Left hindlimb (tissue), 1 donor: Measurements from ENCODE around the gene VEGFB.
A peak's percentile ranks its signal among the peaks of the same experiment; 100 is the strongest.

ENCODE experiments used
- DNase-seq: peaks from one replicate; pipeline ENCODE4 v3.0.0-alpha.2; 2018

VEGFB gene, protein sequence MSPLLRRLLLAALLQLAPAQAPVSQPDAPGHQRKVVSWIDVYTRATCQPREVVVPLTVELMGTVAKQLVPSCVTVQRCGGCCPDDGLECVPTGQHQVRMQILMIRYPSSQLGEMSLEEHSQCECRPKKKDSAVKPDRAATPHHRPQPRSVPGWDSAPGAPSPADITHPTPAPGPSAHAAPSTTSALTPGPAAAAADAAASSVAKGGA

DNA sequence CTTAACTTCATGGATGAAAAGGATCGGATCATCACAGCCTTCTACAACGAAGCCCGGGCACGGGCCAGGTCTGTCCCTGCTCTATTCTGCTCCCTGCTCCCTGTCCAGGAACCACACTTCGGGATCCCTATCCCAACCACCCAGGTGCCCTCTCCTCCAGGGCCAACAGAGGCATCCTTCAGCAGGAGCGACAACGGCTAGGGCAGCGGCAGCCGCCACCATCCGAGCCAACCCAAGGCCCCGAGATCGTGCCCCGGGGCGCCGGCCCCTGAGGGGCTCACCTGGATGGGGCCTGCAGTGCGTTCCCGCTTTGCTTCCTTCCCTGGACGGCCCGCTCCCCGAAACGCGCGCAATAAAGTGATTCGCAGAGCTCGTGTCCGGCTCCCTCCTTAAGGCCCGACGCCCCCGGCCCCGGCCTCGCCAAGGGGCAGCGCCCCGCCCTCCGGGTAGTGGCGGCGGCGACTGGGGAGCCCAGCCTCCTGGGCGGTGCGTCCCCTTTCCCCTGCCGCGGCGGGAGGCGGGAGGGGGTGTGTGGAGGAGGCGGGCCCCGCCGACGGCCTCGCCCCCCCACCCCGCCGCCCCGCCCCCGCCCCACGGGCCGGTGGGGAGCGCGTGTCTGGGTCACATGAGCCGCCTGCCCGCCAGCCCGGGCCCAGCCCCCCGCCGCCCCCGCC, at the start of gene VEGFB:
Gene VEGFB (plus strand): TSS at position 672 of the 674 bp plus-strand sequence. CDS start 250 bp downstream, outside the sequence.
- peak; percentile 81 for DNase-seq

DNA sequence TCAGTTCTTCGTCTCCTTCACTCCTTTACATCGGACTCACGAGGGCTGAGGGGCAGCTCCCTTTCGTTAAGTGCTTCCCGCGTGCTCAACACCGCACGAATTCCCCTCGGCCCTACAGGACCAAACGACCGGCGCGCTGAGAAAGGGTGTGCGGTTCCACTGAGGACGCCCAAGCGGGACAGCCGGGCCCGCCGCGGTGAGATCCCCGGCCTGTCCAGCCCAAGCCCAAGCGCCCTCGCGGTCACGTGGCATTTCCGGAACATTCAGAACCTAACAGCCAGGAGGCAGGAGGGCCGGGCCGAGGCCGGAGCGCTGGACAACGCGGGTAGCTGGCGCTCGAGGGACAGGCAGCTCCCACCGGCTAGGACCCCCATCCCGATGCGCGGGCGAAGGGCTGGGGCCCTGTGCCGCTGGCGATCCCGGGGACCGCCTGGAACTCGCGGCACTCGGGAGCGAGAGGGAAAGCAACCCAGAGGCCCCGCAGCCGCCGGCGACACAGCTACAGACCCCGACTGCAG, 49.1 kb upstream of the VEGFB start:
- no peak for DNase-seq

DNA sequence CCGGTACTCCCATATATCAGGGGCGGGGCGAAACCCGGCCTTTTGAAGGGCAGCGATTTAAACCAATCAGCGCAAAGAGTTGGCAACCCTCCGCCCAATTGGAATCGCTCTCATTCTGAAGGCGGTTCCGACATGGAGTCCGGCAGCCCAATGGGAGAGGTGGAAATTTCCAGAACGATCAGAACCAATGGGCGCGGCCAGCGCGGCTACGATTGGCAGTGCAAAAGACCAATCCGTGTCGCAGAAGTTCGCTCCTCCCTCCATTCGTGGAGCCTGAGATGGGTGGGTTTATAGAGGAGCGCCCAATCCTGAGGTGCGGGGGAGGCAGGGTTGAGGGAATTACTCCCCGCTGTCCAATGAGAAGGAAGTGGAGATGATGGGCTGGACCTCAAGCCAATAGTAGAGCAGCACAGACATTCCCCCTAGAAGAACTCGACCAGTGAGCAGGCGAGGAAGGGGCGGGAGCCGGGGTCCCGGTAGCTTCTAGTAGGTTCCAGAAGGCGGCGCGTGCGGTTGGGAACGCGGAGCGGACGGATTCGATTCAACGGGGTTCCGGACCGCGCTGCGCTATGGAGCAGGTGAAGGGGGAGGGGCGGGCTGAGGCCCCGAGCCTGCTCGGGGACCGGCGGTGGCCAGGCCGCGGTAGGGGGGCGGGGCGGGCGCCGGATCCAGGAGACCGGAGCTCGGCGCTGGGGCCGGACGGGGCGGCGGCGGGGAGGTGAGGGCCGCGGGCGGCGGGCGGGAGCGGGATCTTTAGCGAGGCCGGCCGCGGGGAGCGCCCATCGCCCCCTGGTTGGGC, 48.5 kb upstream of the VEGFB start, which contains the start of gene STIP1:
Gene STIP1 (plus strand): TSS at position 479 of the 799 bp plus-strand sequence. CDS start 91 bp downstream, at position 570.
- peak; percentile 100 for DNase-seq

DNA sequence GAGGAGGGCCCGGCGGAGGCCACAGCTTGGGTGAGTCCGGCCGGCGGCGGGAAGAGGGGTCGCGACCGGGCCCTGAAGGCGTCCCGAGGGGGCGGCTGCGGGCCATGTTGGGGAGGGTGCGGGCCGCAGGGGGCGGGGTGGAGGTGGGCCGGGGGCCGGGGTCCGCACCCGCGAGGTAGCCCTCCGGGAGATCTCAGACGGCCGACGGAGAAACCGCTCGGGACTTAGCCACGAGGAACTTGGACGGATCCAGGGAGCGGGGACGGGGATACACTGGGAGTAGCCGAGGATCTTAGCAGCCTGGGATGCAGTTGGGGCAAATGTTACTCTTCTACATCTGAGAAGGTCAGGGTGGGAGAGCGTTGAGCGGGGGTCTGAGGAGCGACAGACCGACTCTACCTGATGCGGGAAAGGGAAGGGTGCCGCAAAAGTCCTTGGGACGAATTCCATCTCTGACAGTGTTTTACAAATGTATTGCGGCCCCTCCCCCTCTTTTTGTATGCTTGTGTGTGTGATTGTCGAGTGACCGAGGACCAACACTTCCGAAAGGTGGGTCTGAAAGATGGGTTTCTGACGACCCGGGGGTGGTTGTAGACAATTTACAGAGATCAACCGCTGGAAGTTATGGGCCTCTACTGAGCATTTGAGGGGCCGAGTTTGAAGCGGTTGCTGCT, 47.8 kb upstream of the VEGFB start:
- DNase-seq = no peak

DNA sequence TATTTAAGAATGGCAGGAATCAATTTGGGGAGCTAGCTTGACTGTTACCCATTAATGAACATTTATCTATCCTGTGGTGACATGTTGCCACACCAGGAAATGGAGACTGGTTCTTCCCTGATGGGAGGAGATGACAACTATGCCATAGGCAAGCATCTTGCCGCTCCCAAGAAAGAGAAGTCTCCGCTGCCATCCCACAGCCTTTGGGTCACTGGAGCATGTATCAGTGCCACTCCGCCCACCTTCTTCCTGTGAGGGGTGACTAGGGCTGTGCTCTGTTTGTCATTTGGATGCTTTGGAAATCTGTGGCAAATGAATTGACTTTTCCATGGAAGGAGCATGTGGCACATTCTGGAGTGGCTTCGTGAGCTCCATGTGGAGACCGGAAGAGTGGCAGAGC, 42.0 kb upstream of the VEGFB start:
- DNase-seq = no peak

DNA sequence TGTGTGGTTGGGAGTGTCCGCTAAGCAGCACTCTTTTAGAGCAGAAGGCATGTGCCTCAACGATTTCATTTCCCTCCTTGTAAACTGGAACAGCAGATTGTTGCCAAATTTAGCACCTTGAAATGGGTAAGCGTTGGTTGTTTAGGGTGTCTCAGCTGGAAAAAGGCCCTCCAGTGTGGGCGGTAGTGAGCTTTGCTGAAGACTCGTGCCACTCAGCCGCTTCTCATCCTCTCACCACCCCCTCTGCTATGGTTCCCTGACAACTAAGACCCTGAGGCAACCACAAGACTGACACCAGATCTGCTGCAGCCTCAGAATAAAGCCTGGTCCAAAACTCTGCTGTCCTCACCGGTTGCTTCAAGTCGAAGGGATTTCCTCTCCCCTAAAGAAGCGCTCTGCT, 37.8 kb upstream of the VEGFB start:
- DNase-seq = no peak

DNA sequence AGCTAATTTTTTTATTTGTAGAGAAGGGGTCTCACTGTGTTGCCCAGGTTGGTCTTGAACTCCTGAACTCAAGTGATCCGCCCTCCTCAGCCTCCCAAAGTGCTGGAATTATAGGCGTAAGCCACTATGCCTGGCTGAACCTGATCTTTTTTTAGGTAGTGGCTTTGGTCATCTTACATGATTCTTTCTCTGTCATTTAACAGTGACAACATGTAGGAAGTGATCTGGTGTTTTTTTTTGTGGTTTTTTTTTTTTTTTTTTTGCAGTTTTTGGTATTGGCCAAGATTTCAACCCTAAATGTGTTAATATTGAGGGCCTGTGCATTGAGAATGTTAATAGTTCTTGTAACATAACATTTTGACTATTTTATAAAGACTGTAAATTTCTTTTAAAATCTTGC, 35.9 kb upstream of the VEGFB start:
- no peak for DNase-seq

DNA sequence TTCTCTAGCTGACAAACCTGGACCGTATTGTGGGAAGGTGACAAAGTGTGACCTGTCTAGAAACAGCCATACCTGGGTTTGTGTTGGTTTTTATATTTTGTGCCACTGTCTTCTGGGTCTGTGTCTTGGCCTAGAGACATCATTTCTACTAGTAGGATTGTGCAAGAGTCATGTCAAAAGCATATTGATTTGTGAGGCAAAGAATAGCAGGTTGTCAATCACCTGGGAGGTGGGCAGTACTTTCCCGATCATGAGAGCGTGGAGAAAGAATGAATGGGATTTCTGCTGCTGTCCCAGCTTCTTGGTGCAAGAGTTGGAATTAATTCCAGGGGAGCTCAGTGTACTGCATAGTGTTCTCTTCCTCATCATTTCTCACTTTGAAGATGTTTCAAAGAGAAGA, 32.8 kb upstream of the VEGFB start:
- no peak for DNase-seq

DNA sequence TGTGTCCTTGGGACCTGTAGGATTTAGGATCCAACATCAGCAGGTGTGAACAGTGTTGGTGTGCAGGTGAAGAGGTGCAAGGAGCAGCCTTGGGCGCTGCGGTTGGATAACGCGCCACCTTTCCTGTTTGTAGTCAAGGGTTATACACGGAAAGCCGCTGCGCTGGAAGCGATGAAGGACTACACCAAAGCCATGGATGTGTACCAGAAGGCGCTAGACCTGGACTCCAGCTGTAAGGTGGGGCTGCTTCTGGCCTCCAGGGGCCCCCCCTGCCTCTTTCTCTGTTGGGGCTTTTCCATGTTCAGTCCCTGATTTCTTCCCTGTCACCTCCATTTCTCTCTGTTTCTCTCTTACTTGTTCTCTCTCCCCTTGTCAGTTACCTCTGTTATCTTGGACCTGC, 31.4 kb upstream of the VEGFB start:
- no peak for DNase-seq

DNA sequence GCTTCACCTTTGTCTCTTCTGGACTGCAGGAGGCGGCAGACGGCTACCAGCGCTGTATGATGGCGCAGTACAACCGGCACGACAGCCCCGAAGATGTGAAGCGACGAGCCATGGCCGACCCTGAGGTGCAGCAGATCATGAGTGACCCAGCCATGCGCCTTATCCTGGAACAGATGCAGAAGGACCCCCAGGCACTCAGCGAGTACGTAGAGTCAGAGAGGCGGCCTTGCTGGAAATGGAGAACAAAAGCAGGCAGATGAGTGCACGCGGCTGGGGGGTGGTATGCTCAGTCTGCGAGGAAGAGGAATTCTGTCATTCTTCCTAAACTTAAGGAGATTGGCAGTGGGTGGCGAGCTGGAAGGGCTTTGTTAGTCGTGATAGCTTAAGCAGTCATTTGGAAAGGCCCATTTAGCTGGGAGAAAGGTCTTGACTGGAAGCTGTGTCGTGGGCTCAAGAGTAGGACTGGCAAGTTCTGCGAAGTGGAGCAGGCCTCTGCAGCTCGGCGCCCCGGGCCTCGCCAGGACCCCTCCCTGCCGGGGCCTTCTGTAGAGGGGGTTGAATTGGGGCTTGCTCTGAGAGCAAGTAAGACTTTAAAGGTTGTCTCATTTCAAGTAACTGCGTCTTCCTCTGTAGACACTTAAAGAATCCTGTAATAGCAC, 30.8 kb upstream of the VEGFB start:
- DNase-seq = no peak

DNA sequence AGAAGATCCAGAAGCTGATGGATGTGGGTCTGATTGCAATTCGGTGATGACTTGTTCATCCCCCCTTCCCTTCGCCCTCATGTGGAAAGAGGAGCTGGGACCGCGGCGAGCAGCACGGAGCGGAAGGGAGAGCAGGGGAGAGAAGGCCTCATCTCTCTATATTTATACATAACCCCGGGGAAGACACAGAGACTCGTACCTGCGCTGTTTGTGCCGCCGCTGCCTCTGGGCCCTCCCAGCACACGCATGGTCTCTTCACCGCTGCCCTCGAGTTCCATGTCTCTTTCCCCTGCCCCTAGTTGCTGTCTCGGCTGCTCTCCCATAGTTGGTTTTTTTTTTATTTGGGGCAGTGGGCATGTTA, 30.3 kb upstream of the VEGFB start:
- no peak for DNase-seq

DNA sequence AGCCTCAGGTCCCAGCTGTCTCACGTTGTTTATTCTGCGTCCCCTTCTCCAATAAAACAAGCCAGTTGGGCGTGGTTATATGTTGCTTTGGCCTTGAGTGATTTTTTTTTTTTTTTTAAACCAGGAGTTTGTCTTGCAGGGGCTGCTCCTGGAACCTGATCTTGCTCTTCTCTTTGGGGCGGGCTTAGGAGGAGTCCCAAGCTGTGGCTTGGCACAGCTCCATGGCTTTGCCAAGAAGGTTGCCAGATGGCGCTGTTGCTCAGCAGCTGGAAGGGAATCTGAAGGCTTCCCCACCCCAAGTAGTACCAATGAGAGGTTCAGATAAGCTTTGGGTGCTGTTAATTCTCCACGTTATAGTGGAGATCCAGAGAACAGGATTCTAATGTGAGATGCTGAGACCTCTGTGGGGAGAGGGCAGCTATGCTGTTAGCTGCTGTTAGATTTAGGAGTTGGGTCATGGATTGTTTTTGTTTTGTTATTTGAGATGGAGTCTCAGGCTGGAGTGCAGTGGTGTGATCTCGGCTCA, 29.9 kb upstream of the VEGFB start:
- DNase-seq = peak; percentile 82

DNA sequence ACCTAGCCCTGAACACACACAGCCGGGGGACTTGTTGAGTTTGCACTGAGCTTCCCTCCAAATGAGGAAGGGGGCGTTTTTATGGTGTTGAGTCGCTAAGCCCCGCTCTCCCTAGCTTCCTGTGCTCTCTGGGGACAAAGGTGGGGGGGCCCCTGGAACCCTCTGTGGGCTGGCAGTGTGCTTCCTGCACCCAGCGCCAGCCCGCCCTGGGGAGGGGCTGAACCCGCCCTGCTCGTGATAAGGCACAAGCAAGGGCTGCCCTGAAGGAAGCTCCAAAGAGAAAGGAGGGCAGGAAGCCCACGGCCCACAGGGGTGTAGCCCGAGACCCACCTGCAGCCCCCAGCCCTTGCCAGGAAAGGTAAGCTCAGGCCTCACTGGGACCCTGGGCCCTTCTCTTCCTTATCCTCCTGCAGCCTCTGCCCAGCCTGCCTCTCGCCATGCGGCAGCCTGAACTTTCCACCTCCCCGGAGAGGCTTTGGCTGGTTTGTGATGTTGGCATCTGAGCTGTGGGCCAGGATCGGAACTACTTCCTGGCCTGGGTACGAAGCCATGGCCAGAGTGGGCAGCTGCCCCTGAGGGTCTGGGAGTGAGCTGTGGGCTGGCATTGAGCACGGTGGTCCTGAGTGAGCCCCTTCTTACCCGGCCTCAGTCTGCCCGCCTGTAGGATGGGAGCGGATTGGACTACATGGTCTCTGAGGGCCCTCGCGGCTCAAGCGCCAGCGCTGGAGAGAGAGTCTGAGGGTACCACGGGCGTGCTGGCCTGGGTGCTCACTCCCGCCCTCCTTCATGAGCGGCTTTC, 27.7 kb upstream of the VEGFB start, which contains the start of gene FERMT3:
Gene FERMT3 (plus strand): TSS at position 265 of the 799 bp plus-strand sequence. CDS start 644 bp downstream, outside the sequence.
- no peak for DNase-seq

DNA sequence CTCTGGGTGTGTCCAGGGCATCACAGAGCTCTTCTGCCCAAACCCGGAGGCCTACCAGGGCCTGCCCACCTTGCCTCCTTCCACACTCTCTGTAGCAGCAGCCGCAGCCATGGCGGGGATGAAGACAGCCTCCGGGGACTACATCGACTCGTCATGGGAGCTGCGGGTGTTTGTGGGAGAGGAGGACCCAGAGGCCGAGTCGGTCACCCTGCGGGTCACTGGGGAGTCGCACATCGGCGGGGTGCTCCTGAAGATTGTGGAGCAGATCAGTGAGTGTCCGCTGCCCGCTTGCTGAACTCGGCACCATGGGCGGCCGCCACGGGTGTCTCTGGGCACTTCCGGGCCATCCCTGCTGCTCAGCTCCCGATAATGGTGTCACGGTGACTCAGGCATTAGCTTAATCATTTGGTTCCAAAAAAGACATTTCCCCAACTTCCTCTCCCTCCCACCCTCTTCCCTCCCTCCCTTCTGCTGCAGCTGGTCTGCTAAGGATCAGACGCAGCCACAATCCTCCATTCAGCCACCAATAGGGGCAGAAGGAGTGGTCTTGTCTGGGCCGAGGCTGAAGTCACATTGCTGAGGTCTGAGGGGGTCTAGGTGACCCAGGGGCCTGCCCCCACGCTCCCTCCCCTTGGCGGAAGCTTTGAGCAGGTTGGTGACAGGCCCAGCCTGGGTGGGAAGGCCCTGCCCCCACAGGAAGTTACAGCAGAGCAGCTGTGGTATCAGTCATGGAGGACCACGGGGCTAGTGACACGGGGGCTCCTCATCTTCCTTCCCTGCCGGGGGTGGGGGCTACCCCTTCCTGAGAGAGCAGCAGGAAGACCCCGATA, 26.9 kb upstream of the VEGFB start:
- DNase-seq = peak; percentile 57

DNA sequence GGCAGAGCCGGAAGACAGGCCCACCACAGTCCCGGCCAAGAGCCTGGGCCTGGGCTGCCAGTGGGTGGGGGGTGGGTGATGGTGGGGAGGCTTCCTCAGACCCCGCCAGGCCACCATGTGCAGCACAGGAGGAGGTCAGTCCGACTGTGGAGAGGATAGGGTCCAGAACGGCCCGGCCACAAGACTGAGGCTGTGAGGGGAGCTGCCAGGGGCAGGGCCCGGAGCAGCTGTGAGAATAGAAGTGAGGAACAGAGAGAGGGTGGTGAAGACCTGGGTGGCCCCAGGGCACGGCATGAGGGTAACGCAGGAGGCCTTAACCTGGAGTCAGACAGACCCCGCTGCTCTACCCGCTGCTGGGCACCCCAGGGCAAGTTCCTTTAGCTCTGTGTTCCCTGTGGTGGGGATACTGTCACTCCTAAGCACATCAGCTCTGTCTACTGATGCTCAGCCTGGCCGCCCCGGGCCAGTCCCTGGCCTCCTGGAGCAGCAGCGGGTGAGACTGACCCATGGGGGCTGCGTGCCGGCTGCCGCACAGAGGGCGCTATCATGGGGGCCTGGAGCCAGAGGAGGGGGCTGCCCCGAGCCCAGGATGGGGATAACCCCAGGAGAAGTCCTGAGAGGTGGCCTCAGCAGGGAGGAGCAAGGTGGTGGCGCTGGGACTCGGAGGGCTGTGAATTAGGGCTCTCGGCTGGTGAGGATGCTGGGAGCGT, 26.1 kb upstream of the VEGFB start:
- no peak for DNase-seq

DNA sequence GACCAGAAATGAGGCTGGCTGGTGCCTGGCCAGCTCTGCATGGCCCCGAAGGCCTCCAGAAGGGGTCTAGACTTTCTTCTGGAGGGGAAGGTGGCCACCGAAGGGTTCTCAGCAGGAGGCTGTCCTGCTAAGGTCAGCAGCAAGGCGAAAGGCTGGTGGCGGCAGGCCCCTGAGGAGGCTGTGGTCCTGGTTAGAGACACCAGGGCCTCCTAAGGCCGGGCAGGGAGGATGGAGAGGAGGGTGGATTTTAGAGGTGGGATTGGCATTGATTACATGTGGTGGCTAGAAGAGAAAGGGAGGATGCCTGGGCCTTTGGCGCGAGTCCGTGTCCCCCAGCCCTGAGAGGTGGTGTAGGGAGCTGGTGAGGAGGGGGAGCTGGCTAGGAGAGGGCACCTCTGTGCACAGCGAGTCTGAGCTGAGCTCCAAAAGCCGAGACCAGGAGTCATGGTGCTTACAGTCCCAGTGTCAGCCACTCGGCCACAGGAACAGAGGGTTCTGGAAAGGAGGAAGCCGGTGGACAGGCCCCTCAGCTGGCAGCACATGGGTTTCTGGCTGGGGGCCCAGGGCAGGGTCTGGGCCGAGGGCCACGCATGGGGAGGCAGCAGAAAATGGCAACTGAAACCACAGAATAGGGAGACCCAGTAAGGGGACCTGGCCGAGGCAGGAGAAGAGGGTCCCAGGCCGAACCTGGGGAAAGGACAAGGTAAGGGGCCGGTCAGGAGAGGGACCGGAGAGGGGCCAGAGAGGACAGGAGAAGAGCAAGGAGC, 25.4 kb upstream of the VEGFB start:
- no peak for DNase-seq

DNA sequence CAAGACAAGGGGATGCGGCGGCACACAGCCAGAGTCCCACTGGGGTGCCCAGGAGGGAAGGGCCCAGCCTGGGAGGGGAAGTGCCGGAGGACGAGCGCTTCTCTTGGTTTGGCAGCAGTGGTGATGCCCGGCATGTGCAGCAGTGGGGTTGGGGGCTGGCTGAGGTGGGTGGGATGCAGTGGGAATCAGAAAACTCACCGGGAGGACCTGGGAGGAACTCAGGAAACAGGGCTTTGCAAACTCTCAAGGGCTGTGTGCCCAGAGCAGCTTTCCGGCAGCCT, 24.9 kb upstream of the VEGFB start:
- DNase-seq = no peak

DNA sequence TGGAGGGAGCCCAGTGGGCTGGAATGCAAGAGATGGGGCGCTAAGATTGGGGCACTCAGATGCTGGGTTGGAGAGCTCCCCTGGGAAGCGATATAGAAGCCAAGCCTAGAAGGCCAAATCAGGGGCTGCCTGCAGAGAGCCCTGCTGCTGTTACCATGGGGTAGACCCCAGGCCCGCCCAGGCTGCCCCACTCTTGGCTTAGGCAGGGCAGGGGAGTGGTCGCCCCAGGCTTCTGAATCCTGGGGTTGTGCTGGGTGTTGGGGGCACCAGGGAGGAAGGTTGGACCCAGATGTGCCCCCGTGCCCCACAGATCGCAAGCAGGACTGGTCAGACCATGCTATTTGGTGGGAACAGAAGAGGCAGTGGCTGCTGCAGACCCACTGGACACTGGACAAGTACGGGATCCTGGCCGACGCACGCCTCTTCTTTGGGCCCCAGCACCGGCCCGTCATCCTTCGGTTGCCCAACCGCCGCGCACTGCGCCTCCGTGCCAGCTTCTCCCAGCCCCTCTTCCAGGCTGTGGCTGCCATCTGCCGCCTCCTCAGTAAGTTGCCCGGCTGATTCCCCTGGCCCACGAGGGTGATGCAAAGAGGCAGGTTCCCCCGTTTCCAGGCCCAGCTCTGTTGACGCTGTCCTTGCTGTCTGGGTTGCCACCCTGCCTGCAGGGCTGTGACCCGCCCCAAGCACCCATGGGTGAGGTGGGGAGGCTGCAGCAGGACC, 23.9 kb upstream of the VEGFB start:
- no peak for DNase-seq
